ENCODE data around the gene ACACB.

The ACACB gene

GRCh38 chr12:109287811-109288469, 171.6 kb downstream of the ACACB start:
- TF ChIP-seq POLR2AphosphoS5 (IDR thresholded peaks at IDR 0.05; ENCODE audit: low read depth, low read length) = no peak
- TF ChIP-seq TAF1 (IDR thresholded peaks at IDR 0.05; ENCODE audit: borderline replicate concordance, insufficient read depth, low read length) = no peak

GRCh38 chr12:109288571-109288970, 172.2 kb downstream of the ACACB start:
- TF ChIP-seq TAF1 (IDR thresholded peaks at IDR 0.05; ENCODE audit: borderline replicate concordance, insufficient read depth, low read length) (no peak), REST (IDR thresholded peaks at IDR 0.05; ENCODE audit: insufficient read depth in 1 of 2, low read depth in 2 of 2, low read length in 2 of 2) (no peak), FOXP2 (optimal IDR thresholded peaks at IDR 0.05; ENCODE audit: borderline replicate concordance, extremely low read depth, extremely low read length, insufficient read depth) (no peak), SIN3A (IDR thresholded peaks at IDR 0.05; ENCODE audit: borderline replicate concordance, insufficient read depth, low read length) (no peak), POLR2AphosphoS5 (IDR thresholded peaks at IDR 0.05; ENCODE audit: low read depth, low read length) (no peak)

GRCh38 chr12:109289004-109289403, 172.6 kb downstream of the ACACB start:
- TF ChIP-seq POLR2AphosphoS5 (IDR thresholded peaks at IDR 0.05; ENCODE audit: low read depth, low read length) (no peak), TAF1 (IDR thresholded peaks at IDR 0.05; ENCODE audit: borderline replicate concordance, insufficient read depth, low read length) (no peak), FOXP2 (optimal IDR thresholded peaks at IDR 0.05; ENCODE audit: borderline replicate concordance, extremely low read depth, extremely low read length, insufficient read depth) (no peak), REST (IDR thresholded peaks at IDR 0.05; ENCODE audit: insufficient read depth in 1 of 2, low read depth in 2 of 2, low read length in 2 of 2) (no peak), SIN3A (IDR thresholded peaks at IDR 0.05; ENCODE audit: borderline replicate concordance, insufficient read depth, low read length) (no peak)

- TF ChIP-seq TAF1 (IDR thresholded peaks at IDR 0.05; ENCODE audit: borderline replicate concordance, insufficient read depth, low read length) (no peak), REST (IDR thresholded peaks at IDR 0.05; ENCODE audit: insufficient read depth in 1 of 2, low read depth in 2 of 2, low read length in 2 of 2) (no peak), SIN3A (IDR thresholded peaks at IDR 0.05; ENCODE audit: borderline replicate concordance, insufficient read depth, low read length) (no peak), FOXP2 (optimal IDR thresholded peaks at IDR 0.05; ENCODE audit: borderline replicate concordance, extremely low read depth, extremely low read length, insufficient read depth) (no peak), POLR2AphosphoS5 (IDR thresholded peaks at IDR 0.05; ENCODE audit: low read depth, low read length) (no peak)
Observed at GRCh38 chr12:109289551-109289950, 173.2 kb downstream of the ACACB start.

GRCh38 chr12:109290061-109290460, 173.7 kb downstream of the ACACB start:
- no peak for TF ChIP-seq REST (IDR thresholded peaks at IDR 0.05; ENCODE audit: insufficient read depth in 1 of 2, low read depth in 2 of 2, low read length in 2 of 2)
- TF ChIP-seq SIN3A (IDR thresholded peaks at IDR 0.05; ENCODE audit: borderline replicate concordance, insufficient read depth, low read length) = no peak
- no peak for TF ChIP-seq POLR2AphosphoS5 (IDR thresholded peaks at IDR 0.05; ENCODE audit: low read depth, low read length)
- no peak for TF ChIP-seq TAF1 (IDR thresholded peaks at IDR 0.05; ENCODE audit: borderline replicate concordance, insufficient read depth, low read length)
- TF ChIP-seq FOXP2 (optimal IDR thresholded peaks at IDR 0.05; ENCODE audit: borderline replicate concordance, extremely low read depth, extremely low read length, insufficient read depth) = no peak
